GM20431 (cell line): Measurements from ENCODE around the gene MAGEA11.
"Not testable (repeated sequence)": the region's sequence is repeated elsewhere in the genome, so short reads cannot be mapped to it uniquely, and the experiment has no call there.

Experiments
- in situ Hi-C: fragments of 300-500 bp; cut with MseI, MboI; formaldehyde crosslinking; loops from one replicate; pipeline ENCODE4 v1.15.0; 2020; ENCODE audit warnings: low sequenced_read_pairs; ENCODE audit not compliant: unreplicated experiment

Gene MAGEA11, protein sequence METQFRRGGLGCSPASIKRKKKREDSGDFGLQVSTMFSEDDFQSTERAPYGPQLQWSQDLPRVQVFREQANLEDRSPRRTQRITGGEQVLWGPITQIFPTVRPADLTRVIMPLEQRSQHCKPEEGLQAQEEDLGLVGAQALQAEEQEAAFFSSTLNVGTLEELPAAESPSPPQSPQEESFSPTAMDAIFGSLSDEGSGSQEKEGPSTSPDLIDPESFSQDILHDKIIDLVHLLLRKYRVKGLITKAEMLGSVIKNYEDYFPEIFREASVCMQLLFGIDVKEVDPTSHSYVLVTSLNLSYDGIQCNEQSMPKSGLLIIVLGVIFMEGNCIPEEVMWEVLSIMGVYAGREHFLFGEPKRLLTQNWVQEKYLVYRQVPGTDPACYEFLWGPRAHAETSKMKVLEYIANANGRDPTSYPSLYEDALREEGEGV

DNA sequence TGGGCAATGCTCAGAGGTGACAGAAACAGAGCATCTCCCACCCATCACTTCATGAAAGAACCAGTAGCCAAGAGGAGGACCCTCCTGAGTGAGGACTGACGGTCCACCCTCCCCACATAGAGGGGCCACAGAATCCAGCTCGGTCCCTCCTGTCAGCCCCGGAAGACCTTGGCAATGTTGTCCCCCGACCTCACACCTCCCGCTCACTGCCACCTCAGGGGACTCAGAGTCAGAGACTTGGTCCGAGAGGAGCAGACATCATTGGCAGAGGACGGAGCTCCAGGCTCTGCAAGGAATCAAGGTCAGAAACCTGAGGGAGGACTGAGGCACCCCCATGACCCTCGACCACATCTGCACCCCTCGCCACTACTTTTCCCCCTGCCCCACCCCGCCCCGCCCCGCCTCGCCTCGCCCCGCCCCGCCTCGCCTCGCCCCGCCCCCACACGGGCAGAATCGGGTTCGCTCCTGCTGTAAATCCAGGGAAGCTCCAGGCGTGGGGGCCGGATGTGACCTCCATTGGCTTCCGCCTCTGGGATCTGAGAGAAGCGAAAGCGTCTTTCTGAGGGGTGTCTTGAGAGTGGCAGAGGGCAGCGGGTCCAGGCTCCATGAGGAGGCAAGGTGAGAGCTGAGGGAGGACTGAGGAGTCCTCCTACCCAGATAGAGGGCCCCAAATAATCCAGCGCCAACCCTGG lies at the start of gene MAGEA11:
Gene MAGEA11, plus strand, starts transcription at position 516 of the 692 bp plus-strand sequence. CDS start 1,100 bp downstream, outside the sequence.
- in situ Hi-C loops: no loop called here

DNA sequence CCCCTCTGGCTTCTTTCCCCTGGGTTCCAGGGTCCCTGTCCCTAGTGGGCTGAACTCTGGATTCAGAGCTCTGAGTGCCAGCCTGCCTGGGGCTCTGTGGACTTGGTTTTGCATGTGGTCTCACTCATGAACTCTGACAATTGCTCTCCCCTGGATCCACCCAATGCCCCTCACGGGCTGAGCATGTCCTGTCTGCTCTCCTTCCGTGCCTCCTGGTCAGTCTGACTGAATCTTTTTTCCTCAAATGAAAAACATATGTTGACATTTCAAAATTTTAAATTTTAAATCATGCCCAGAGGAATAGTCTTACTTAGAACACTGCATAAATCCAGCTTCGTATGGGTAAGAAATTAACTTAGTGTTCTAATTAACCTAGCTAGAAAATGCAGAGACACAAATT lies 36.8 kb upstream of the MAGEA11 start:
- in situ Hi-C loops: not testable (repeated sequence)

DNA sequence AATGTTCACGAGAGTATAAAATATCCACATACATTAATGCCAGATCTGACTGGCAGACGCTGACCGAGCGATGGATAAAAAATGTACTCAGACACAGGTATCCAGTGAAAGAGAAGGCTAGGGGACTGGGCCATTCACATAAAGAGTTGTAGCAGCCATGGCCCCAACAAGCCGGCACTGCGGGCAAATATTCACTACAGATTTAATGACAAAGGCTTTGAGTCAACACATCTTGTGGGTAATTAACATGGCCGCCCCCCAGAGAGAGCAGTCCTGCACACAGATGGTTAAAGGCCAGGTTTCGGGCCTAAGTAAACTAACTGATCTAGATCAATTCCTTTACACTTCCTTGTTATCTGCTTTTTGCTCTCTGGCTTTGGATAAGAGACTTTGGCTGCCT lies 36.3 kb upstream of the MAGEA11 start:
- in situ Hi-C loops: not testable (repeated sequence)

DNA sequence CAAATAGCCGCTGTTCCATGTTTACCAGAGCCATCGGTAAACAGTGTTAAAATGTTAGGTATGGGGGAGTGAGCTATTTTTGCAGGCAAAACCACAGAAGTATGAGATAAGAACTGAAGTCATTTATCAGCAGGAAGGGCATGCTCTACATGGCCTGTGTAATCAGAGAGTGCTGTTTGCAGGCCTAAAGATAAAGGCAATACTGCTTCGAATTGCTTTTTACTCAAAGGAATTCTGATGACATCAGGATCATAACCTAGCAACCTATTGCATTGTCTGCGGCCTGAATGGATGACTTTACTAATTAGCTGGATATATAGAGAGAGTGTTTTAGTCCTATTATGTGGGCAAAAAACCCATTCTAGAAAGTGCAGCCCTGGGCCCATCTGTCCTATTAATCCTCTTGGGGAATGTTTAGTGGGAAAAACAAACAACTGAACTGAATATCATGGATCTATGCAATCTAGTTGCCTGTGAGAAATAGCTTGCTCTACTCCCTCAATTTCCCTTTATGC lies 32.6 kb upstream of the MAGEA11 start:
- in situ Hi-C loops: not testable (repeated sequence)

DNA sequence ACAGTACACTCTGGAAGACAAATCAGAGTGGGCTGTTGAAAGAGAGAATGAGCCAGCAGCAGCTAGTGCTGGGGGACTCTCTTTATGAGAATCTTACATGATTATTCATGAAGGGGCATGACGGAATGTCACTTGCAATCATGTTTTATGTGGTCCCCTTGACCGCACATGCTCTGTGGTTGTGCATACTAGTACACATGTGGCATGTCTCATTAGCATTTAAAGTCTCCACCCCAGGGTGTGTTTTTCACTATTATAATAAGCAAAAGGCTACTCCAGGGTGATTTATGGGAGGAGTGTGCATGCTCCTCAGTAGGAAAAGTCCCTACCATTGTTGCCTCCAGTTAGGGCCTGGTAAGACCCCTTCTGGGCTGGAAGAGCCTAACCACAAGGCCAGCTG lies 30.7 kb upstream of the MAGEA11 start:
- in situ Hi-C loops: no loop called here

DNA sequence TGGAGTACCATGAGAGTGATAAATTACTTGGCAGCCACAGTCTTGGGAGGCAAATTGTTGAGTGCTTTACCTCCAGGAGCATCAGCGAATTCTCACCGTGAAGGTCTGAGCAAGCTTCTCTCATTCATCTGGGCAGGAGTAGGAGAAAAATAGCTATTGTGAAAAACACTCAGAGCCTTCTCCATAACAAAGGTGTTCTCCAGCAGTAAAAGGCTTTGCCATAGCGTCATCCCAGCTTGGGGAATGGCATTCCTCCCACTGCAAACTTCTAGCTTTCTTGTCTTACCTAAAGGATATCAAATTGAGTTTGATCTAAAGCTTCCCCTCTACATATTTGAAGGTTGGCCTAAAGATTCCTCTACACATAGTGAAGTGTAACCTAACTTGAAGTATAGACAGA lies 29.8 kb upstream of the MAGEA11 start:
- in situ Hi-C loops: no loop called here

DNA sequence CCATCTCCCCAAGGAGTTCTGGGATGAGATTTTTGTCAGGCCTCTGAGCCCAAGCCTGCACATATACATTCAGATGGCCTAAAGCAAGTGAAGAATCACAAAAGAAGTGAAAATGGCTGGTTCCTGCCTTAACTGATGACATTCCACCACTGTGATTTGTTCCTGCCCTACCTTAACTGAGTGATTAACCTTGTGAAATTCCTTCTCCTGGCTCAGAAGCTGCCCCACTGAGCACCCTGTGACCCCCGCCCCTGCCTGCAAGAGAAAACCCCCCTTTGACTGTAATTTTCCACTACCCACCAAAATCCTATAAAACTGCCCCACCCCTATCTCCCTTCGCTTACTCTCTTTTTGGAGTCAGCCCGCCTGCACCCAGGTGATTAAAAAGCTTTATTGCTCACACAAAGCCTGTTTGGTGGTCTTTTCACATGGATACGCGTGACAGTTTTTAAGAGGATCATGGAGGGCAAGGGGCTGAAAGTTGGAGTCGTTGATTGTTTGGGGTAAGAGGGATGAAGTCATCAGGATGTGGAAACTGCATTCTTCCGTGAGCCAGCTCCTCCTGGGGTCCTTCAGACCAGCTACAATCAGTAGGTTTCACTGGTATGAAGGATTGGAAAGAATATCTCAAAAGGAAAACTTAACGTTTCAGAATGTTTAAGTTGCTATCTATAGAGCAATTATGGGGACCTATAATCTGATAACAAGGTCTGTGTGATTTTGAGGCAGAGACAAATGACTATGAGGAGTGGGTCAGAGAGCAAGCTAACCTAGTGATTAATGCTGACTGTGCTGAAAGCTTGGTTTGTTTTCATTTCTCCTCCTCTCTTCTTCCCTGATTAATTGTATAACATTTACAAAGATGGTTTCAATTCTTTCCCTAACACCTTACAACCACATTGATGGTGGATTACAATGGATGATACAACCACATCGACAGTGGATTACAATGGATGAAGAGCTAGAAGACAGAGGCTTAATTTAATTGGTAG lies 28.6 kb upstream of the MAGEA11 start:
- in situ Hi-C loops: no loop called here

DNA sequence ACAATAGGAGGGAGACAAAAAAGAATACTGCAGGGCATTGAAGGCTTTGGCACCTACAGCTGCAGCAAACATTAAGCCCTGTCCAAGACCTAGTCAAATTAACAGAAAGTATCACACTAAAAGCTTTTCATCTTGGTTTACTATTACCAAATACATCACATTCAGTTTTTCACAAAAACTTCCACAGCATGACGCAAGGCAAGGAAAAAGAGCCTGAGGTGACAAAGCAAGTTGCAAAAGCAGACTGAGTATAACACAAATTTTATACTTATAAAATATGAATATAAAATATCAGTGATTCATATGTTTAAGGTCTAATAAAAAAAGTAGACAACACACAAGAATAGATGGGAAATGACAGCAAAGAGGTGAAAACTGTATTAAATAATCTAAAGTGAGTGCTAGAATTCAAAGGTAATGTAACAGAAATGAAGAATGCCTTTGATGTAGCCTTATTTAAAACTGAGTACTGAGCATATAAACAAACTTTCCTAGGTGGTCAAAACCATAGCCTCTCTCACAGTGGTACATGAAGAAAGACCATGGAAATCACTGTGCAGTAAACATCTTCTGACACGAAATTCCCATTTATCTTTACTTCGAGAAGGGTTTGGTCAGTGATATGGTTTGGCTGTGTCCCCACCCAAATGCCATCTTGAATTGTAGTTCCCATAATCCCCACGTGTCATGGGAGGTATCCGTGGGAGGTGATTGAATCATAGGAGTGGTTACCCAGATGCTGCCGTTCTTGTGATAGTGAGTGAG lies 27.7 kb upstream of the MAGEA11 start:
- in situ Hi-C loops: no loop called here

DNA sequence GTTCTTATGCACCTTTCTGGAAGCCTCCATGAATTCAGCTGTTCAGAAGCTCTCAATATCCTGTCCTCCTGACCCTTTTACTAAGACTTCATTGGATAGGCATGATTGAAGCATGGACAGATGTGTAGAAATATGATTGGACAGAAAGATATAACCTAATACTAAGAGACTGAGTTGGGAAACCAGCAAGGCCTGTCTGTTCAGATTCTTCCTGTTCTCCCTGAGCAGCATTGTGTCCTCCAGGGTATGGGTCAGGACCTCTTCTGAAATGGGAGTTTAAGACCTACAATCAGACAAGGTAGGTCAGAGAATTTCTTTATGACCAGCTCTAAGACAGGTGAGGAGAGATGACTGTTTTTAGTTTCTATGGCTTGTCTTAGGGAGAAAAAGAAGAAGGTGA lies 23.9 kb upstream of the MAGEA11 start:
- in situ Hi-C loops: no loop called here

DNA sequence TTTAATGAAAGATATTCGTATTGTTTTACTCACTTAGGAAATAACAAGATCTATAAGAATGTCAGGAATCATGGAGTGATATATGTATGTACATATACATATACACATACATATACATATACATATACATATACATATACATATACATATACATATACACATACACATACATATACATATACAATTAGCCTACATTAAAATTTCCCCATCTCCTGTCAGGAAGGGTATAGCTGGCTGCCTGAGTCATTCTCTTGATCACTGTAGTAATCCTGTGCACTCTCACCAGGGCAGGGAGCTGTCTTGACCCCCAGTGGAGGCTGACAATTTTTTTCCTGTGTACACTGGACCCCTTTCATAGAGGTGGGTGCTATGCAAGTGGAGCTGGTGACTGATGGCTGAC lies 23.3 kb upstream of the MAGEA11 start:
- in situ Hi-C loops: no loop called here

DNA sequence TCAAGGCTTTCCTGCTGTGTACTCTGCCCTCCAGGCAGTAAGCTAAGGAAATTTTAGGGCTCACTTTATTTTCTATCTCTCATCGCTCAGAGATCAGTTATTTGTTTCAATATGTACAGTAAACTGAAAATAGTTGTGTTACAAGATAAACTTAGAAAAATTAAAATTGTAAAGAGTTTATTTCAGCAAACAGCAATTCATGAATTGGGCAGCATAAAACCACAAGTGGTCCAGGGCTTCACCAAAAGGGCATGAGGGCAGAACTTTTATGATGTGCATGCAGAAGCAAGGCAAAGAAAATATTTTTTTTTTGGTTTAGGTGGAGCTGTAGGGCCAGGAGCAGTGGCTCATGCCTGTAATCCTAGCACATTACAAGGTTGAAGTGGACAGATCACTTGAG lies 20.1 kb upstream of the MAGEA11 start:
- in situ Hi-C loops: no loop called here

DNA sequence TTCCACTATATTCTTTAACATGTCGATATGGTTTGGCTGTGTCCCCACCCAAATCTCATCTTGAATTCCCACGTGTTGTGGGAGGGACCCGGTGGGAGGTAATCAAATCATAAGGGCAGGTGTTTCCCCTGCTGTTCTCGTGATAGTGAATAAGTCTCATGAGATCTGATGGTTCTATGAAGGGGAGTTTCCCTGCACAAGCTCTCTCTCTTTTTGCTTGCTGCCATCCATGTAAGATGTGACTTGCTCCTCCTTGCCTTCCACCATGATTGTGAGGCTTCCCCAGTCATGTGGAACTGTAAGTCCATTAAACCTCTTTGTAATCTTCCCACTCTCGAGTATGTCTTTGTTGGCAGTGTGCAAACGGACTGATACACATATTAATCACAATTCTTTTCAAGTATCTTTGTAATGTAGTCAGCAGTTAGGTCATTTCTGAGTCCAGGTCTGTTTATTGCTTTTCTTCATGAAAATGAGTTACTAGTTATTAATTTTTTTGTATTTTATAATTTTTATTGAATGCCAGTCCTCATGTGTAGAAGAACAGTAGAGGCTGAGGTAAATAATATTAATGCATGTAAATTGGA lies 19.1 kb upstream of the MAGEA11 start:
- in situ Hi-C loops: not testable (repeated sequence)

DNA sequence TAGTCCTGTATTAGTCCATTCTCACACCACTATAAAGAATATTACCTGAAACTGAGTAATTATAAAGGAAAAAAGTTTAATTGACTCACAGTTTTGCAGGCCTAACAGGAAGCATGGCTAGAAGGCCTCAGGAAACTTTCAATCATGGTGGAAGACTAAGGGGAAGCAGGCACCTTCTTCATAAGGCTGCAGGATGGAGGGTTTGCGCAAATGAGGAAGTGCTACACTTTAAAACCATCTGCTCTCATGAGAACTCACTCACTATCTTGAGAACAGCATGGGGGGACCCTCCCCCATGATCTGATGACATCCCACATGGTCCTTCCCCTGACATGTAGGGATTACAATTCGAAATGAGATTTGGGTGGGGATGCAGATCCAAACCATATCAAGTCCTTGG lies 12.1 kb upstream of the MAGEA11 start:
- in situ Hi-C loops: no loop called here

DNA sequence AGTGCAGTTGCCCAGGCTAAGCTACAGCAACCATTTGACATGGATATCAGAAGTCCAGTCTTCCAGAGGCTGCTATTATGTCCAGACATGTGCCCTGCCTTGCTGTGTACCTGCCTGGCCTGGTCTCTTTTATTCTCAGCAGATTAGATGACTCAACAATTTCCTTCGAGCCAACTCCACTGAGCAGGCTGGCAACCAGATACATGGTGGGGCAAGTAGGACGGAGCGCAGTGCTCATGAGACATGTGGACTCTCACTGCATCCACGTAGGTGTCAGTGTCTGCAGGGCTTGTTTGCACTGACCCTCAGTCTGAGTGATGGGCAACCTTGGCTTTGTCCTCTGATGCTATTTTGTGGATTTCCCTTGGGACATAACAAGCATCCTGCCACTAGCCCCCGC lies 7.2 kb upstream of the MAGEA11 start:
- in situ Hi-C loops: no loop called here

DNA sequence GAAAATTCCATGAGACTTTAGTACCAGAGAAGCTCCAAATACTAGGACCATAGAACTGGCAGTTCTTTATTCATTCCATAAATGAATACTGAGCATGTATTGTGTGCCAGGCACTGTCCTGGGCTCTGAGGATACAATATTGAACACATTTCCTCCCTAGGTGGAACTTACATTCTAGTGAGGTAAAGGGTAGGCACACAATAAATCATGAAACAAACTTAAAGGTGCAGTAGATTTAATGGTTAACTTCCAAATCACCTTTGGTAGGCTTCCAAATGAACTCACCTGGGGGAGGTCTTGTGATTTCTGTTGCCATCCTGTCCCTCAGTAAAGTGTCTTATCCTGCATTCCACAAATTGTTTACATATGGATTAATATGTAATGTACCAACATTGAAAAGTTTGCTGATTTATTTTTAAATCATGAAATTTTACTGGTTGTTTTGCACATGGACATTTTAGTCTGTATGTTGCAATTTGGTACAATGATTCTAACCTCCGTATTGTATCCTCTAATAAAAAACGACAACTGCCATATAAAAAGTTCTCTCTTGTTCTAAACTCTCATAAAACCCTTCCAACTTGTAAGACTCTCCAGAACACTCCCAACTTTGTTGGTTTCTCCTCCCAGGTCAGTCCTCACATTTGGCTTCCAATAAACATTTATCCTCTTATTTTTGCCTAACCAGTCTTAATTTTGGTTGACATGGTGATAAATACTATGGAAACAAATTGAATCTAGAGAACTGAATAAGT lies 4.5 kb upstream of the MAGEA11 start:
- in situ Hi-C loops: no loop called here

DNA sequence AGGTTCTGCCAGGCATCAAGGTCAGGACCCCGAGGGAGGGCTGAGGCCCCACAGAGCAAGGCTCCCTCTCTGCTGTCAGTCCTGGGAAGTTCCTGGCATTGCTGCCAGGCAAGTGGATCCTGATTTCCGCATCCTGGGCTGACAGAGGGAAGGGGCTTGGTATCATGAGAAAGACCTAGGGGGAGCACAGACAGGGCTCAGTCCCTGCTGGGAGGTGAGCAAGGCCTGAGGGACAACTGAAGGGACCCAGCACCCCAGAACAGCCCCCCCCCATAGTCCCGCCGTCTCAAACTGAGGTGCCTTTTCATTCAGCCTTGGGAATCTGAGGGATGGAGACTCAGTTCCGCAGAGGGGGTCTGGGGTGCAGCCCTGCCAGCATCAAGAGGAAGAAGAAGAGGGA lies 971 bp downstream of the MAGEA11 start:
- in situ Hi-C loops: no loop called here

DNA sequence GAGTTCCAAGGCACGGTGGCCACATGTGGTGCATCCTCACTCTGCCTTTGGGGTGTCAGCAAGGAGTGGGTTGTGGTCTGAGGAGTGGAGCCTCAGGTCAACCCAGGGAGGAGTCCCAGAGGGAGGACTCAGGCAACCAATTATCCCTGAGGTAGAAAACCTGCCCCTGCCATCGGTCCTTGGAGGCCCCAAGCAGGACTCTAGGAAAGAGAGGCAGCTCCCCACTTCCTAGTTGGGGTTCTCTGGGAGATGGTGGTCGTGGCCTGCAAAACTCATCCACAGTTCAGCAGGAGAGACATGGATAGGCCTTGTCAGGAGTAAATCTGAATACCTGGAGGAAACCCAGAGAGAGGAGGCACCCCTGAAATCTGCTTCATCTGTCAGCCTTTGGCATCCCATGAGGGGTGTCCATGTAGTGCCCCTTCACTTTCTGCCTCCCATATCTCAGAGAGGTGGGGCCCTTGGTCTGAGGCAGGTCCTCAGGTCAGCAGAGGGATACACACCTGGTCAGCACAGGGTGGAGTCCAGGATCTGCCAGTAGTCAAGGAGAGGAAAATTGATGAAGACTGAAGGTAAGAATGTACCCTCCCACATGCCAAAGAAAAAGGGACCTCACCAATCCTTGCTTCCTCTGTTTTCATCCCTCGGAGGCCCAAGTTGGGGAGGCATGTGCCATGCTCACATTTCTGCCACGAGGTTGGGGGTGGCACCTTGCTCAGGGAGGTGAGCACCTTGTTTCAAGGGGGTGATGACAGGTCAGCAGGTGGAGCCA lies 1.6 kb downstream of the MAGEA11 start:
- in situ Hi-C loops: no loop called here

DNA sequence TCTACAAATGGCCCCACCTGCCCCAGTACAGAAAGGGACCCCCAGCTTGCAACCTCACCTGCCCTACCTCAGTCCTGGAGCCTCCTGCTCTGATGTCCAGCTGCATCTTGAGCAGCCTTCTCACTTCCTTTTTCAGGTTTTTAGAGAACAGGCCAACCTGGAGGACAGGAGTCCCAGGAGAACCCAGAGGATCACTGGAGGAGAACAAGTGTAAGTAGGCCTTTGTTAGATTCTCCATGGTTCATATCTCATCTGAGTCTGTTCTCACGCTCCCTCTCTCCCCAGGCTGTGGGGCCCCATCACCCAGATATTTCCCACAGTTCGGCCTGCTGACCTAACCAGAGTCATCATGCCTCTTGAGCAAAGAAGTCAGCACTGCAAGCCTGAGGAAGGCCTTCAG lies 3.6 kb downstream of the MAGEA11 start:
- in situ Hi-C loops: no loop called here
